GM12891 (cell line): ENCODE data around the gene PRMT1.

Experiments used
- DNase-seq: peaks from one replicate; pipeline ENCODE4 v3.0.0; 2011; ENCODE audit warnings: low spot score; ENCODE audit not compliant: insufficient read length
- FAIRE-seq: peaks from 2 replicates; lab custom pipeline; 2011; peaks lifted over from hg19 to GRCh38; lab: Jason Lieb, UNC
- PAX5 ChIP-seq: IDR thresholded peaks from 2 replicates; pipeline ENCODE4 v1.6.1; 2011; ENCODE audit warnings: low read length, moderate library complexity, mild to moderate bottlenecking; ENCODE audit not compliant: insufficient read depth, severe bottlenecking
- POLR2A ChIP-seq: IDR thresholded peaks from 2 replicates; pipeline ENCODE4 v1.6.1; 2011; ENCODE audit warnings: low read depth, low read length, control low read depth
- POLR2AphosphoS5 ChIP-seq: IDR thresholded peaks from 2 replicates; pipeline ENCODE4 v1.6.1; 2011; ENCODE audit warnings: low read depth, low read length, control low read depth
- POU2F2 ChIP-seq: IDR thresholded peaks from 2 replicates; pipeline ENCODE4 v1.6.1; 2011; ENCODE audit warnings: low read depth, mild to moderate bottlenecking, control low read depth, low read length, moderate library complexity
- SPI1 ChIP-seq: IDR thresholded peaks from 2 replicates; pipeline ENCODE4 v1.6.1; 2011; ENCODE audit warnings: low read depth, low read length, control low read depth
- TAF1 ChIP-seq: IDR thresholded peaks from 2 replicates; pipeline ENCODE4 v1.6.1; 2011; ENCODE audit warnings: low read depth, low read length, control low read depth

Gene PRMT1

DNA sequence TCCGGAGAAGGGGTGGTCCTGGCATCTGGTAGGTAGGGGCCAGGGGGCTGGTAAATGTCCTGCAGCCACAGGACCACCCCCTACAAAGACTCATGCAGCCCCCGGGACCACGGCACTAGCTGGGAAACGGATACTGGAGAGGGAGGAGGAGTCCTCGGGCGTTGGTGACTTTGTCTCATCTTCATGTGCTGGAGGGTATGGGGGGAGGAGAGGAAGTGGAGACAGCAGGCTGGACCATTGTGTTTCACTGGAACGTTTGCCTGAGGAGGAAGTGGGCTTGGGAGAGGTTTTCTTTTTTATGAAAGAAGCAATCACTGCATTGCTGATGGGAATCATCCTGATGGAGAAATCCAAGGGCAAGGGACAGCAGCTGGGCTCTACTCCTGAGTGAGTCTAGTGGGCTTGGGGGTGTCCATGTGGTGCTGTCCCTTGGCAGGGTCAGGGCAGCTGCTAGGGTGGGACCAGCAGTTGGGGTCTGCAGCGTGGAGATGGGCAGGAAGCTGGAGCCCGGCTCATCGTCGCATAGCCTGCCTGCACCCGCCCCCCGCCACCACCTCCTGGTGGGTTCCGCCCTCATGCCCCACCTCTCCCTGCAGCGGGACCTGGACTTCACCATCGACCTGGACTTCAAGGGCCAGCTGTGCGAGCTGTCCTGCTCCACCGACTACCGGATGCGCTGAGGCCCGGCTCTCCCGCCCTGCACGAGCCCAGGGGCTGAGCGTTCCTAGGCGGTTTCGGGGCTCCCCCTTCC lies 10.7 kb downstream of the PRMT1 start:
- no peak for FAIRE-seq
- no peak for DNase-seq
- TF ChIP-seq SPI1 = peak; percentile 22; the same call in 1 of the 2 replicates
- peak; percentile 17; the same call in 1 of the 2 replicates for TF ChIP-seq POLR2A
- no peak for TF ChIP-seq TAF1

GRCh38 chr19:49688531-49689132 lies 11.6 kb downstream of the PRMT1 start:
- DNase-seq = no peak
- TF ChIP-seq TAF1 (no peak), SPI1 (no peak), POLR2A (peak; percentile 51; the same call in 1 of the 2 replicates), POLR2AphosphoS5 (0 out of 2 replicates have a peak, but pooled peaks have one; percentile 16), PAX5 (no peak), POU2F2 (no peak)
- no peak for FAIRE-seq

GRCh38 chr19:49689133-49690078 lies 12.3 kb downstream of the PRMT1 start, which contains the start of gene ADM5:
Gene ADM5 (plus strand): TSS chr19:49689594. CDS start chr19:49689838, 244 bp downstream.
- FAIRE-seq (no peak), DNase-seq (no peak)
- no peak; the same call in 1 of the 2 replicates for TF ChIP-seq POU2F2
- TF ChIP-seq POLR2A = 0 out of 2 replicates have a peak, but pooled peaks have one; percentile 27
- TF ChIP-seq SPI1 = no peak
- TF ChIP-seq POLR2AphosphoS5 = peak; percentile 47; the same call in 1 of the 2 replicates
- no peak for TF ChIP-seq PAX5

- no peak for FAIRE-seq
- DNase-seq = no peak
- no peak for TF ChIP-seq PAX5
- no peak for TF ChIP-seq POU2F2
- no peak for TF ChIP-seq SPI1
Observed at GRCh38 chr19:49690079-49690655, 13.1 kb downstream of the PRMT1 start.

GRCh38 chr19:49690656-49691242 lies 13.7 kb downstream of the PRMT1 start, which contains the start of gene CPT1C:
Gene CPT1C (plus strand): TSS chr19:49691116. CDS start chr19:49692253, 1,137 bp downstream.
- TF ChIP-seq POLR2AphosphoS5 (no peak), TAF1 (0 out of 2 replicates have a peak, but pooled peaks have one; percentile 35)
- no peak for FAIRE-seq
- no peak for DNase-seq

DNA sequence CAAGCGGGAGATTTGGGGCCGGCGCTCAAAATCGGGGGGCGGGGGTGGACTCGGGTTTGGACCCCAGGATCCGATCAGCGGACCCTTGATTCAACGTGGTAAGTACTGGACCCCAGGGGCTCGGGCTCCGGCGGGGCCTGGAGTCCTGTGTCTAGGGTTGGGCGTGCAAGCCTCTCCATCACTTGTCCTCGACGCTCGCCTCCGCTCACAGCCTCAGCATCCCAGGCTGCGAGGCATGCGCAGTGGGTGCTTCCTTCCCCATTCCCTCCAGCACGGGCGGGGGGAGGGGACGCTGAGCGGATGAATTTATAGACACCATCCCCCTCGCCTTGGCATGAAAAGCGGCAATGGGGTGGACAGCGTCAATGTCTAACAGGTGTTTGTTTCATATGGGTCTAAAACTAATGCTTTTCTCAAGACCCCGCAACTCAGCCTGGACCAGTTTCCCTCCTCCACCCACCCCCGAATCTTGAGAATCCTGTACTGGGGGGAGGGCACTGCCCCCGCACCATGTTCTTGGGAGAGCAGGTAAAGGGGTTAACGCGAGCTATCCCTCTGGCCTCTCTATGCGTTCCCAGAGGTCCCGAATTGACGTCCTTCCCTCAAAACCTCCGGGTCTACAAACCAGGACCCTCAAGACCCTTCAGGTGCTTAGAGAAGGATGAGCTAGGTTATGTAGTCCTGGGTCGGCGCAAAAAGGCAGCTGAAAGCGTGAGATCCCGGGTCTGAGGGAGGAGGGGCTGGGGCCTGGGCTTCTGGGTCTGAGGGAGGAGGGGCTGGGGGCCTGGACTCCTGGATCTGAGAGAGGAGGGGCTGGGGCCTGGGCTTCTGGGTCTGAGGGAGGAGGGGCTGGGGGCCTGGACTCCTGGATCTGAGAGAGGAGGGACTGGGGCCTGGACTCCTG lies 14.4 kb downstream of the PRMT1 start:
- FAIRE-seq (no peak), DNase-seq (no peak)
- TF ChIP-seq POLR2A = no peak
- no peak for TF ChIP-seq POU2F2
- TF ChIP-seq PAX5 = no peak
- TF ChIP-seq TAF1 = no peak
- TF ChIP-seq POLR2AphosphoS5 = no peak
- no peak for TF ChIP-seq SPI1

GRCh38 chr19:49692147-49692506 lies 15.1 kb downstream of the PRMT1 start:
- no peak for DNase-seq
- no peak for TF ChIP-seq POLR2A
- no peak for TF ChIP-seq POU2F2
- no peak for TF ChIP-seq PAX5
- TF ChIP-seq SPI1 = no peak
- no peak for TF ChIP-seq POLR2AphosphoS5
- TF ChIP-seq TAF1 = no peak
- no peak for FAIRE-seq

DNA sequence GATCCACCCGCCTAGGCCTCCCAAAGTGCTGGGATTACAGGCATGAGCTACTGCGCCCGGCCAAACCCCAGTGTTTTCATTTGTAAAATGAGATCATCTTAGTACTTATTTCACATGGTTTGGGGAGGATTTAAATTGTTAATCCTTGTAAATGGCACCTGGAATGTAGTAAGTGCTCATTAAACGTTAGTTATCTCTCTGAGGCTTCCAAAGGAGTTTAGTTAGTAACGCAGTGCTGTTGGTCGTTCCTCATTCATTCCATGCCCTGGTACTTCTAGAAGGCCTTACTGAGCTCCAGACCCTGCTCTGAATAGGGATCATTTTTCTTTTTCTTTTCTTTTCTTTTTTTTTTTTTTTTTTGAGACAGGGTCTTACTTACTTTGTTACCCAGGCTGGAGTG lies 19.0 kb downstream of the PRMT1 start:
- TF ChIP-seq POLR2AphosphoS5 (no peak), PAX5 (no peak), SPI1 (no peak), POLR2A (no peak), TAF1 (no peak), POU2F2 (no peak)
- FAIRE-seq = no peak

DNA sequence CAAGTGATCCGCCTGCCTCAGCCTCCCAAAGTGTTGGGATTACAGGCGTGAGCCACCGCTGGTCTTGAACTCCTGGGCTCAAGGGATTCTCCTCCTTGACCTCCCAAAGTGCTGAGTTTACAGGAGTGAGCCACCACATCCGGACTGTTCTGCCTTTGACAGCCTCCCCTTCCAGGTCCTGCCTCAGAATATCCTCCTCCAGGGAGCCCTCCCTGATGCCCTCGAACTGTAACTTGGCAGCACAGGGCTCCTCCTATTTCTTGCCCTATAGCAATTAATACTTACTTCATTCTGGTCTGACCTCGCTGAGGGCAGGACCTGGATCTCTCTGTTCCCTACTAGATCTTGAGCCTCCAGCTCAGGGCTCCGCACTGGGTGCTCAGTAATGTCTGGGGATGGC lies 19.8 kb downstream of the PRMT1 start:
- DNase-seq (no peak), FAIRE-seq (no peak)
- TF ChIP-seq POLR2AphosphoS5 (no peak), TAF1 (no peak), POU2F2 (no peak), SPI1 (no peak), PAX5 (no peak), POLR2A (no peak)

More for the DNA sequence above, 19.0 kb downstream of the PRMT1 start:
- no peak for DNase-seq
